T-helper 2 cell treated with Interferon-gamma antibody and Interleukin-4, amounts not matched to agents 5 μg/mL and 100 μg/mL, for 36 hours (primary cell): ENCODE data around the gene FCGBP.
A peak's percentile ranks its signal among the peaks of the same experiment; 100 is the strongest.
"Not testable (repeated sequence)": the region's sequence is repeated elsewhere in the genome, so short reads cannot be mapped to it uniquely, and the experiment has no call there.

Experiments used
- DNase-seq: peaks from one replicate; pipeline ENCODE4 v3.0.0; 2021; ENCODE audit warnings: low spot score
- H3K27ac Mint-ChIP-seq: one replicate; pipeline ENCODE4 v1.8.0; 2021; ENCODE audit warnings: mild to moderate bottlenecking, mixed read lengths
- H3K27me3 Mint-ChIP-seq: one replicate; pipeline ENCODE4 v1.8.0; 2021; ENCODE audit warnings: low read depth, mixed read lengths
- H3K36me3 Mint-ChIP-seq: one replicate; pipeline ENCODE4 v1.8.0; 2021; ENCODE audit warnings: low read depth, mixed read lengths
- H3K4me1 Mint-ChIP-seq: one replicate; pipeline ENCODE4 v1.8.0; 2021; ENCODE audit warnings: low read depth, mixed read lengths
- H3K4me3 Mint-ChIP-seq: one replicate; pipeline ENCODE4 v1.8.0; 2022; ENCODE audit warnings: mild to moderate bottlenecking, moderate library complexity, mixed read lengths
- H3K9me3 Mint-ChIP-seq: one replicate; pipeline ENCODE4 v1.8.0; 2021; ENCODE audit warnings: mixed read lengths

Gene FCGBP

DNA sequence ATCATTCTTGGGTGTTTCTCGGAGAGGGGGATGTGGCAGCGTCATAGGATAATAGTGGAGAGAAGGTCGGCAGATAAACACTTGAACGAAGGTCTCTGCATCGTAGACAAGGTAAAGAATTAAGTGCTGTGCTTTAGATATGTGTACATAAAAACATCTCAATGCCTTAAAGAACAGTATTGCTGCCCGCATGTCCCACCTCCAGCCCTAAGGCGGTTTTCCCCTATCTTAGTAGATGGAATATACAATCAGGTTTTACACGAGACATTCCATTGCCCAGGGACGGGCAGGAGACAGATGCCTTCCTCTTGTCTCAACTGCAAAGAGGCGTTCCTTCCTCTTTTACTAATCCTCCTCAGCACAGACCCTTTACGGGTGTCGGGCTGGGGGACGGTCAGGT is 25.0 kb upstream of the FCGBP start:
- DNase-seq, H3K9me3 Mint-ChIP-seq, H3K36me3 Mint-ChIP-seq, H3K27me3 Mint-ChIP-seq: not testable (repeated sequence)
- Mint-ChIP-seq H3K4me3 (peak overlapping the region; percentile 16), H3K4me1 (peaks cover 38% of the 10 kb centered on the region), H3K27ac (peak overlapping the region; percentile 70)

DNA sequence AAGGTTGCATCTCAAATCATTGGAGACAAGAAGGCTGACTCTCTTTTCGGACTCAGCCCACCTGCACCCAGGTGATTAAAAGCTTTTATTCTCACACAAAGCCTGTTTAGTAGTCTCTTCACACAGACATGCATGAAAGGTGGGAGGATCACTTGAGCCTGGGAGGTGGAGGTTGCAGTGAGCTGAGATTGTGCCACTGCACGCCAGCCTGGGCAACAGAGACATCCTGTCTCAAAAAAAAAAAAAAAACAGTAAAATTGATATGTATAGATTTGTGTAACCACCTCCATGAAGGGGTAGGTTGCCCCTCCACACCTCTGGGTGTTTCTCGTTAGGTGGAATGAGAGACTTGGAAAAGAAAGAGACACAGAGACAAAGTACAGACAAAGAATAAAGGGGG is 24.5 kb upstream of the FCGBP start:
- not testable (repeated sequence) for H3K9me3 Mint-ChIP-seq, H3K36me3 Mint-ChIP-seq, H3K27me3 Mint-ChIP-seq, DNase-seq
- peak overlapping the region; percentile 16 for H3K4me3 Mint-ChIP-seq
- H3K4me1 Mint-ChIP-seq = peaks cover 39% of the 10 kb centered on the region
- H3K27ac Mint-ChIP-seq = peak overlapping the region; percentile 70

DNA sequence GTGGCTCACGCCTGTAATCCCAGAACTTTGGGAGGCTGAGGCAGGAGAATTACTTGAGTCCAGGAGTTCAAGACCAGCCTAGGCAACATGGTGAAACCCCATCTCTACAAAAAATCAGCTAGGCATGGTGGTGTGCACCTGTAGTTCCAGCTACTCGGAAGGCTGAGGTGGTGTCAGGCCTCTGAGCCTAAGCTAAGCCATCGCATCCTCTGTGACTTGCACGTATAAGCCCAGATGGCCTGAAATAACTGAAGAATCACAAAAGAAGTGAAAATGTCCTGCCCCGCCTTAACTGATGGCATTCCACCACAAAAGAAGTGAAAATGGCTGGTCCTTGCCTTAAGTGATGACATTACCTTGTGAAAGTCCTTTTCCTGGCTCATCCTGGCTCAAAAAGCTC is 23.5 kb upstream of the FCGBP start:
- H3K27me3 Mint-ChIP-seq, H3K9me3 Mint-ChIP-seq, DNase-seq, H3K36me3 Mint-ChIP-seq: not testable (repeated sequence)
- peak overlapping the region; percentile 21 for H3K27ac Mint-ChIP-seq
- peaks cover 44% of the 10 kb centered on the region for H3K4me1 Mint-ChIP-seq
- peak overlapping the region; percentile 38 for H3K4me3 Mint-ChIP-seq

DNA sequence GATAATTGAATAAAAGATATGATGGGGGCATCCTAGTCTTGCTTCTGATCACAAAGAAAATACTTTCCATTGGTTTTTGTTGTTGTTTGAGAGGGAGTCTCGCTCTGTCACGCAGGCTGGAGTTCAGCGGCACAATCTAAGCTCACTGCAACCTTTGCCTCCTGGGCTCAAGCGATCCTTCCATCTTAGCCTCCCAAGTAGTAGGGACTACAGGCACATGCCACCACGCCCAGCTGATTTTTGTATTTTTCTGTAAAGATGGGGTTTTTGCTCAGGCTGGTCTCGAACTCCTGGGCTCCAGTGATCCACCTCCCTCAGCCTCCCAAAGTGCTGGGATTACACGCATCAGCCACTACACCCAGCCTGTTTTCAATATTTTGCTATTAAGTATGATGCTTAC is 19.5 kb upstream of the FCGBP start:
- Mint-ChIP-seq H3K36me3 (peaks cover 8% of the 10 kb centered on the region), H3K9me3 (peaks cover 9% of the 10 kb centered on the region), H3K27ac (peak overlapping the region; percentile 90), H3K27me3 (no peaks in the 10 kb centered on the region), H3K4me1 (peaks cover 48% of the 10 kb centered on the region), H3K4me3 (peak overlapping the region; percentile 62)
- no peak for DNase-seq

DNA sequence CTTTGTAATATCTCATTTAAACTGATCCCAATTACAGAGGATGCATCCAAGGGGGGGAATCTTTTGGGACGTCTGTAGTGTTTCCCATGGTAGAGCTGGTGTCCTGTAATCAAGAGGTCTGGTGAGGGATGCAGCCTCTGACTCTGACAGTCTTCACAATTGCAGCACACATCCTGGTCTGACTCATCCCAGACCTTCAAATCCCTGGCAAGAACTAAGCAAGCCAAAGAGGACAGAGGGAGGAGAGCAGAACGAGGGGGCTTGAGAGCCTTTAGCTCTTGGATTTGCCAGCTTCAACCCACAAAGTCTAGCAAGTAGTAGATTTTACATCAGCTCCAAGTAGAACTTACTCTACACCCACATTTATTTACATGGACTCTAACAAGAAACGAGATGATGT is 17.3 kb upstream of the FCGBP start:
- DNase-seq = no peak
- H3K36me3 Mint-ChIP-seq = peaks cover 12% of the 10 kb centered on the region
- peaks cover 9% of the 10 kb centered on the region for H3K9me3 Mint-ChIP-seq
- no peaks in the 10 kb centered on the region for H3K27me3 Mint-ChIP-seq
- H3K4me1 Mint-ChIP-seq = peaks cover 43% of the 10 kb centered on the region
- H3K27ac Mint-ChIP-seq = peak overlapping the region; percentile 90
- H3K4me3 Mint-ChIP-seq = peak overlapping the region; percentile 84

DNA sequence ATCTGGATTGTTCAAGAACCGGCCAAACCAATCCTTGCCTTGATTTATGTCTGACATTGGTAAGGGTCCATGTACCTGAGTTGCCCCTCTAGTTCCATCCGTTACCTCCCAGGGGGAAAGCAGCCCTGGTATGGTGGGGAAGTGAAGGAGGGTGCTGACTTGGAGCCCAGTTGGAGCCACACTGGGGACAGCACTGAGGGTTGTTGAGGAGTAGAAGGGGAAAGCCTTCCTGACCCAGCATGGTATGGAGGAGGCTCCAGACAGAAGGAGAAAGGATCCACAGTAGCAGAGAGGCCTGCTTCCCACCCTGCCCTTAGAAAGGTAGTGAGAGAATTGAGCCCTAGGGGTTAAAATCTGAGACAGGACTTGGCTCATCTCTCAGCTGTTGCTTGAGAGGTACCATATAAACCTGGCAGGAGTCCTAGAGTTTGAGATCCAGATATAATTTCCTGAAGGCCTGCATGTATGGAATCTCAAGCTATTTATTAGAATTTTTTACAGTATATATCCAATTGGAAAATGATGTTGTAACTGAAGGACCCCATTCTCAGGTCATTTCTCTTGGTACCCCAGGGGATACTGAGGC is 16.7 kb upstream of the FCGBP start:
- no peak overlapping the region for H3K4me3 Mint-ChIP-seq

DNA sequence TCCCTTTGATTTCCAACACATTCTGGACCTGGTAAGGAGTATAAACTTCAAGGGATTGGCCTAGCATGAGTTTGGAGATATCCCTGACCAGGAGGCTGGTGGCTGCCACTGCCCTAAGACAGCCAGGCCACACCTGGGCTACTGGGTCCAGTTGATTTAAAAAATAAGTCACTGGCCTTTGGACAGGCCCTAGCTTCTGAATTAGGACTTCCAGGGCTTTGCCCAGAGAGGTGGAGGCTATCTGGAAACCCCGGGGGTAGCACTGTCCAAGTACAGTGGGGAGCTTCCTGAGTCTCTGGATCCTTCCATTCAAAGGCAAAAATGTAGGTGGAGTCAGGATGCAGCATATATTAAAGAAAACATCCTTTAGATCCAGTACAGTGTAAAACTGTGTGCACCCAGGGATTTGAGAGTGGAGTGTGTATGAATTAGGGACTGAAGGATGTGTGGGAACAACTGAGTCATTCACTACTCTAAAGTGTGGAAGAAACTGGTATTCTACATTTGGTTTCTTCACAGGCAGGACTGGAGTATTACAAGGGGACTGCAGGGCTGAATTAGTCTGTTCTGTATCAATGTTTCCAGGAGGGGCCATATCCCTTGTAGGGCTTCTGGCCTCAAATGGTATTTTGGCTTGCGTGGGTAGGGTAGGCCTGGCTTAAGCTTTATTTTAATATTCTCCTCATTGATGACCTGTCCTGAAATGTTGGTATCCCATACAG is 14.8 kb upstream of the FCGBP start:
- Mint-ChIP-seq H3K27ac (no peak overlapping the region), H3K9me3 (peaks cover 11% of the 10 kb centered on the region), H3K27me3 (no peaks in the 10 kb centered on the region), H3K4me1 (peaks cover 41% of the 10 kb centered on the region), H3K4me3 (no peak overlapping the region), H3K36me3 (peaks cover 14% of the 10 kb centered on the region)
- DNase-seq = no peak

More for the DNA sequence above, 16.7 kb upstream of the FCGBP start:
- peaks cover 12% of the 10 kb centered on the region for H3K36me3 Mint-ChIP-seq
- H3K27me3 Mint-ChIP-seq = no peaks in the 10 kb centered on the region
- H3K4me1 Mint-ChIP-seq = peaks cover 45% of the 10 kb centered on the region
- peaks cover 9% of the 10 kb centered on the region for H3K9me3 Mint-ChIP-seq
- no peak for DNase-seq
- peak overlapping the region; percentile 62 for H3K27ac Mint-ChIP-seq

DNA sequence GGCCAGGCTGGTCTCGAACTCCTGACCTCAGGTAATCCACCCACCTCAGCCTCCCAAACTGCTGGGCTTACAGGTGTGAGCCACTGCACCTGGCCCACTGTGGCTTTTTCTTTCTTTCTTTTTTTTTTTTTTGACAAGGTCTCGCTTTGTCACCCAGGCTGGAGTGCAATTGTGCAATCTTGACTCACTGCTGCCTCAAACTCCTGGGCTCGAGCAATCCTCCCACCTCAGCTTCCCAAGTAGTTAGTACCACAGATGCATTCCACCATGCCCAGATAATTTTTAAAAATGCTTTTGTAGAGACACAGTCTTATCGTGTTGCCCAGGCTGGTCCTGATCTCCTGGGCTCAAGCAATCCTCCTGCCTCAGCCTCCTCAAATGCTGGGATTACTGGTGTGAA is 12.1 kb upstream of the FCGBP start:
- Mint-ChIP-seq H3K36me3 (peaks cover 8% of the 10 kb centered on the region), H3K9me3 (peaks cover 5% of the 10 kb centered on the region), H3K27ac (no peak overlapping the region), H3K4me1 (peaks cover 39% of the 10 kb centered on the region), H3K4me3 (no peak overlapping the region), H3K27me3 (no peaks in the 10 kb centered on the region)
- no peak for DNase-seq

DNA sequence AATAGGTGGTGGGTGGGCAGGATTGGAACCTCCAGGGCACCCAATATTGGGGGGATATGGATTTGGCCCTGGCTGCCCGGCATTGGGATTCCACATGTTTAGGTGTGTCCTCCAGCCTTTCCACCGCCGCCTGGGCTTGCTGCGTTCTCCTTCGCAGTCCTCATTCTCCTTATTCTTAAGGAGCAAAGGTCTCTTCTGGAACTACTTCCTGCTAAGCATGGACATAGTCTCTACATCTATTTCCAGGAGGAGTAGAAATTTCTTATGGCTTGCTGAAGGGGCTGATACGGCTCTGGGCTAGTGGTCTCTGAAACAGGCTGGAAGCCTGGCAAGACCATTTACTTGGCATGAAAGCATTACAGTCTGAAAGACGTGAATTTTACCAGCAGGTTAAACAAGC is 9.2 kb upstream of the FCGBP start:
- Mint-ChIP-seq H3K36me3 (peaks cover 24% of the 10 kb centered on the region), H3K4me3 (no peak overlapping the region), H3K27me3 (no peaks in the 10 kb centered on the region), H3K9me3 (peaks cover 24% of the 10 kb centered on the region), H3K4me1 (peaks cover 44% of the 10 kb centered on the region), H3K27ac (peak overlapping the region; percentile 37)
- DNase-seq = no peak

DNA sequence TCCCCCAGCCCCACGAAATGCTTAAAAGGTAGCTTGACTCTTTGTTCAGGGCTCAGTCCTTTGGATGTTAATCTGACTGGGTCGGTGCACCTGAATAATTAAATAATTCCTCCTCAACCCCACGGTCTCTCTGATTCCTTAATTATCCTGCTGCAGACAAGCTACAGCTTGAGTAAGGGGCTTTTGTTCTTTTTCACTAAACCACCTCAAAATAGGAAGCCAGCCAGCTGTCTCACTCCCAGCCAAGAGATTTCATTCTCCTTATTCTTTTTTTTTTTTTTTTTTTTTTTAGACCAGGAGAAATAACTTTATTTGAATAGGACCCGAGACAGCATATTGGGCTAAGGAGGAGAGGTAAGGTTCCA is 7.9 kb upstream of the FCGBP start:
- no peaks in the 10 kb centered on the region for H3K27me3 Mint-ChIP-seq
- peaks cover 51% of the 10 kb centered on the region for H3K4me1 Mint-ChIP-seq
- H3K9me3 Mint-ChIP-seq = peaks cover 31% of the 10 kb centered on the region
- H3K4me3 Mint-ChIP-seq = peak overlapping the region; percentile 70
- no peak for DNase-seq
- H3K36me3 Mint-ChIP-seq = peaks cover 23% of the 10 kb centered on the region
- peak overlapping the region; percentile 89 for H3K27ac Mint-ChIP-seq

DNA sequence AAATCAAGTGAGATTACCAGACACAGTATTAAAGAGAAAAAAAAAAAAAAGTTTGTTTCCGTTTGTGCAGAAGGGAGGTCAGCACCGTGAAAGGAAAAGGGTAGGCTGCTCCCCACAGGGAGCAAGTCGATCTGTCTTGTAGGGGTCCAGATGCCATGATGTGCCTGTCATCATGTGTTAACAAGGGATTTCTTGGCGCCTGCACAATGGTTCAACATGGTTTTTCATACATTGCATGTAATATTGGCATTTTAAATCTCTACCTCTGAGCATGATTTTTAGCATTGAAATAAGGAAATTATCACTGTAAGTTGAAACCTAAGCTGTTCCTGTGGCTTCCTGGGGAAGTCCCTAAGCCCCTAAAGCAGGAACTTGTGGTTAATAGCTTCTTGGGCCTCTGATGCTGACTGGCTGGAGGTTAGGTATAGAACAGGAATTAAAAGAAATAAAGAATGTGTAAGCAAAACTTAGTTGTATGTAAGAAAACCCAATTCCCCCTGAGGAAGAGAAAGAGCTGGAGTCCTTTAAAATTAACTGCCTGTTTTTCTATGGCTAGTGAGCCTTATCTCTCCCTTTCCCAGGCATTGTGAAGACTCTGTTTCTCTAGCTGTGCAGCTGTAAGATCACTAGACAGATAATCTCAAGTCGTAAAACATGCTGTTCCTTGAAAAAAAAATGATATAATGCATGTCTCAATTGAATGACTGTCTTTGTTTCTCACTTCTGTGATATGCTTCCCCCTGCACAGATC is 7.4 kb upstream of the FCGBP start:
- no peaks in the 10 kb centered on the region for H3K27me3 Mint-ChIP-seq
- peak overlapping the region; percentile 89 for H3K27ac Mint-ChIP-seq
- DNase-seq = peak; percentile 62
- peaks cover 31% of the 10 kb centered on the region for H3K9me3 Mint-ChIP-seq
- H3K36me3 Mint-ChIP-seq = peaks cover 23% of the 10 kb centered on the region
- peak overlapping the region; percentile 70 for H3K4me3 Mint-ChIP-seq
- H3K4me1 Mint-ChIP-seq = peaks cover 57% of the 10 kb centered on the region

DNA sequence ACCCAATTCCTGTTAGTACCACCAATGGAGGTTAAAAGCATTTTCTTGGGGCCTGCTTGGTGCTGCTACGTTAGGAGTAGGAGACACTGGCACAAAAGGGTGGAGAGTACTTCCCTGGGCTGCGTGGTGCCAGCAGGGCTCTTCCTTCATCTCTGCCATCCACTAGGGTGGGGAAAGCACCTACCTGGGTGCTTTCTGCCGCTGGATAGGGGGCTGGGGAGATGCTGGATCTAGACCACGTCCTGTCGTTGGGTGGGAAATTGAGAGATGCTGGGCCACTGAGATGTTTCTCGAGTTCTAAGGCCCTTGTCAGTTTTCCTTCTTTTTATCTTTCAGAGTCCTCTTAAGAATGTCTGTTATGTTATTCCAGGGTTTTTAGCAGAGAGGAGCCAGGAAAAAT is 6.7 kb upstream of the FCGBP start:
- Mint-ChIP-seq H3K27me3 (no peaks in the 10 kb centered on the region), H3K4me3 (peak overlapping the region; percentile 70), H3K36me3 (peaks cover 23% of the 10 kb centered on the region), H3K9me3 (peaks cover 31% of the 10 kb centered on the region), H3K27ac (peak overlapping the region; percentile 89), H3K4me1 (peaks cover 59% of the 10 kb centered on the region)
- DNase-seq = no peak

DNA sequence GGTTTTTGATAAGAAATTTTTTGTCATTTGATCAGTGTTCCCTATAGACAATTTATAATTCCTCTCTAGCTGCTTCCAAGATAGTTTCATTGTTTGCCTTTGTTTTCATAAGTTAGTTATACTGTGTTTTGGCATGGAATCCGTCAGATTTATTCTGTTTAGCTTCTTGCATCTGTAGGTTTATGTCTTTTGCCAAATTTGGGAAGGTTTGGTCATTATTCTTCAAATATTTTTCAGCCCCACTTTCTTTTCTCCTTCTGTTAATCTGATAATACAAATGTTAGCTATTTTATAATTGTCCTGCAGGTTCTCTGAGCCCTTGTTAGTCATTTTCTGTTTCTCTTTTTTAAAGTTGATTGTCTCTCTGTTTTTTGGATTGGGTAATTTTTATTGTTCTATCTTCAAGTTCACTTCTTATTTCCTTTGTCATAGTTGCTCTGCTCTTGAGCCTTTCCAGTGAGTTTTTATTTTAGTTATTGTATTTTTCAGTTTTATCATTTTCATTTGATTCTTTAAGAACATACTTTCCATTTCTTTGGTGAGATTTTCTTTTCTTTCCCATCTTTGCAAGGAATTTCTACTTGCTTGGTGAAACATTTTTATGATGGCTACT is 5.9 kb upstream of the FCGBP start:
- Mint-ChIP-seq H3K4me1 (peaks cover 66% of the 10 kb centered on the region), H3K27ac (peak overlapping the region; percentile 89), H3K27me3 (no peaks in the 10 kb centered on the region), H3K36me3 (peaks cover 23% of the 10 kb centered on the region), H3K9me3 (peaks cover 31% of the 10 kb centered on the region), H3K4me3 (peak overlapping the region; percentile 70)
- DNase-seq = no peak

DNA sequence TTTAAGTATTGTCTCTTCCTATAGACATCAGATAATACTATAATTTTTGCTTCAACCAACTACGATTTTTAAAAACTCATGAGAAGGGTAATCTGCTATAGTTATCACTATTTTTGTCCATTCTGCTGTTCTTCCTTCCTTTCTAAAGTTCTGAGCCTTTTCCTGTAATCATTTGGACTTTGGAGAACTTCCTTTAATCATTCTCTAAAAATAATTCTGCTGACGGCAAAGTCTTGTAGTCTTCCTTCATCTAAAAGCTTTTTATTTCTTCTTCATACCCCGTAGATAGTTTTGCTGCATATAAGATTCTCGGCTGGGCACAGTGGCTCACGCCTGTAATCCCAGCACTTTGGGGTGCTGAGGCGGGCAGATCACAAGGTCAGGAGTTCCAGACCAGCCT is 5.1 kb upstream of the FCGBP start:
- DNase-seq = no peak
- H3K27me3 Mint-ChIP-seq = no peaks in the 10 kb centered on the region
- no peak overlapping the region for H3K27ac Mint-ChIP-seq
- H3K4me1 Mint-ChIP-seq = peaks cover 69% of the 10 kb centered on the region
- H3K9me3 Mint-ChIP-seq = peaks cover 31% of the 10 kb centered on the region
- H3K36me3 Mint-ChIP-seq = peaks cover 23% of the 10 kb centered on the region
- no peak overlapping the region for H3K4me3 Mint-ChIP-seq
